MM.1S (cell line): Measurements from ENCODE around the gene CHPF.

Source experiments
- DNase-seq: peaks from one replicate; pipeline ENCODE4 v3.0.0-alpha.2; 2015
- H2AFZ ChIP-seq: fragments of 300-600 bp; sonication (generic); 2 replicates; pipeline ENCODE4 v1.6.0; 2016; ENCODE audit warnings: antibody characterized with exemption, low read length
- H3F3A ChIP-seq: fragments of 300-600 bp; sonication (generic); 2 replicates; pipeline ENCODE4 v1.6.1; 2016; ENCODE audit warnings: mild to moderate bottlenecking, antibody characterized with exemption, low read length, moderate library complexity, mixed read lengths; ENCODE audit not compliant: insufficient read depth
- H3K27ac ChIP-seq: fragments of 300-600 bp; sonication (generic); 2 replicates; pipeline ENCODE4 v1.5.1; 2016; ENCODE audit warnings: mild to moderate bottlenecking, low read length
- H3K27me3 ChIP-seq: fragments of 300-600 bp; sonication (generic); replicated peaks from 2 replicates; pipeline ENCODE4 v1.6.0; 2016; ENCODE audit warnings: low read length; ENCODE audit not compliant: insufficient read depth
- H3K36me3 ChIP-seq: fragments of 300-600 bp; sonication (generic); replicated peaks from 2 replicates; pipeline ENCODE4 v1.6.1; 2016; ENCODE audit warnings: mild to moderate bottlenecking, low read length, mixed read lengths; ENCODE audit not compliant: insufficient read depth
- H3K4me1 ChIP-seq: fragments of 300-600 bp; sonication (generic); 2 replicates; pipeline ENCODE4 v1.6.1; 2016; ENCODE audit warnings: low read length, mixed read lengths
- H3K4me2 ChIP-seq: fragments of 300-600 bp; sonication (generic); 2 replicates; pipeline ENCODE4 v1.6.0; 2016; ENCODE audit warnings: low read depth, low read length
- H3K4me3 ChIP-seq: fragments of 300-600 bp; sonication (generic); 2 replicates; pipeline ENCODE4 v1.5.1; 2016; ENCODE audit warnings: low read length, mixed read lengths
- H3K79me2 ChIP-seq: fragments of 300-600 bp; sonication (generic); 2 replicates; pipeline ENCODE4 v1.6.1; 2016; ENCODE audit warnings: mixed run types, low read length, mixed read lengths
- H3K9ac ChIP-seq: fragments of 300-600 bp; sonication (generic); 2 replicates; pipeline ENCODE4 v1.6.1; 2016; ENCODE audit warnings: low read length, mixed read lengths
- H3K9me2 ChIP-seq: fragments of 300-600 bp; sonication (generic); replicated peaks from 2 replicates; pipeline ENCODE4 v1.6.1; 2016; ENCODE audit warnings: mild to moderate bottlenecking, low read length, mixed read lengths; ENCODE audit not compliant: insufficient read depth
- H3K9me3 ChIP-seq: fragments of 300-600 bp; sonication (generic); replicated peaks from 2 replicates; pipeline ENCODE4 v1.6.1; 2016; ENCODE audit warnings: mild to moderate bottlenecking, low read length, mixed read lengths; ENCODE audit not compliant: insufficient read depth
- H4K20me1 ChIP-seq: fragments of 300-600 bp; sonication (generic); 2 replicates; pipeline ENCODE4 v1.6.1; 2016; ENCODE audit warnings: mild to moderate bottlenecking, low read length, moderate library complexity, mixed read lengths; ENCODE audit not compliant: insufficient read depth
- EZH2 ChIP-seq: fragments of 300-600 bp; sonication (generic); optimal IDR thresholded peaks from 2 replicates; pipeline ENCODE3; 2017; ENCODE audit warnings: low read depth, mild to moderate bottlenecking, antibody characterized with exemption, low read length, mixed read lengths
- EZH2phosphoT487 ChIP-seq: fragments of 300-600 bp; sonication (generic); IDR thresholded peaks from 2 replicates; pipeline ENCODE4 v1.6.1; 2018; ENCODE audit warnings: antibody characterized with exemption, low read length
- TF ChIP-seq, protein P1 (sequence below): fragments of 300-600 bp; sonication (generic); IDR thresholded peaks from 2 replicates; pipeline ENCODE4 v1.5.1; 2016; ENCODE audit warnings: antibody characterized with exemption, low read length, mixed read lengths

Gene CHPF

DNA sequence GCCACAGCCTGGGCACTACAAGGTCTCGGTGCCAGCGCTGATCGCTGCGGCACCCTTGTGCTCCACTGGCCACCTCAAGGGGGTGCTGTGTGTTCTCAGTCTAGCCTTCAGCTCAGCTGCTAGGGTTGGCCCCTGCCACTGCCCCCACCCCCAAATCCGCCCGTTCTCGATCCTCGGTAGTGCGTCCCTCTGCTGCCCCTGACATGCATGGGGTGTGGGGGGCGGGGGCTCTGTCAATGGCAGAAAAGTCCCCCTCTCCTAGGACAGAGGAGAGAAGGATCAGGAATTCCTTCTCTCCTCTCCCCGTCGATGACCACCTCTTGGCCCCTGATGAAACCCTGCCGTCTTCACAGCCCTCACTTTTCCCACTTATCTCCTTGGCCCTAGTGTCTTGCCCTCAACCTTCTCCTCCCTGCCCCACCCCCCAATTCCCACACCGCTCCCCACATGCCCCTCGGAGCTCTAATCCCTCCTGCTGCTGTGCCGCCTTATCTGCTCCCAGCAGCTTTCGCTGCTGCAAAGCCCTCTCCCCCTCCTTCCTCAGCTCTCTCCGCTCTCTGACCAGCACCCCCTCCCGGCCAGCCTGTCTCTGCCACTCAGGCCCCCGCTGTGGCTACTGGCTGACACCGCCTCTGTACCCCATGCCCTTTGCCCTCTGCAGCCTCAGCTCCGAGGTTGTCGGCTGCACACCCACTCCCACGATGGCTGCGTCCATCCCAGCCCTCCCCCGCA is 33.7 kb downstream of the CHPF start:
- Histone ChIP-seq H3K9me3 (no peaks in the 10 kb centered on the region), H3K4me3 (no peak overlapping the region), H2AFZ (no peak overlapping the region), H3K36me3 (no peaks in the 10 kb centered on the region), H3K9me2 (no peaks in the 10 kb centered on the region), H4K20me1 (no peaks in the 10 kb centered on the region), H3K27me3 (peaks cover 54% of the 10 kb centered on the region), H3F3A (no peaks in the 10 kb centered on the region), H3K4me2 (peak overlapping the region; percentile 34; the same call in 1 of the 2 replicates), H3K9ac (no peak overlapping the region), H3K27ac (no peak overlapping the region), H3K79me2 (no peaks in the 10 kb centered on the region), H3K4me1 (no peaks in the 10 kb centered on the region)
- TF ChIP-seq EZH2phosphoT487 (no peak), EZH2 (no peak)
- TF ChIP-seq, protein P1, sequence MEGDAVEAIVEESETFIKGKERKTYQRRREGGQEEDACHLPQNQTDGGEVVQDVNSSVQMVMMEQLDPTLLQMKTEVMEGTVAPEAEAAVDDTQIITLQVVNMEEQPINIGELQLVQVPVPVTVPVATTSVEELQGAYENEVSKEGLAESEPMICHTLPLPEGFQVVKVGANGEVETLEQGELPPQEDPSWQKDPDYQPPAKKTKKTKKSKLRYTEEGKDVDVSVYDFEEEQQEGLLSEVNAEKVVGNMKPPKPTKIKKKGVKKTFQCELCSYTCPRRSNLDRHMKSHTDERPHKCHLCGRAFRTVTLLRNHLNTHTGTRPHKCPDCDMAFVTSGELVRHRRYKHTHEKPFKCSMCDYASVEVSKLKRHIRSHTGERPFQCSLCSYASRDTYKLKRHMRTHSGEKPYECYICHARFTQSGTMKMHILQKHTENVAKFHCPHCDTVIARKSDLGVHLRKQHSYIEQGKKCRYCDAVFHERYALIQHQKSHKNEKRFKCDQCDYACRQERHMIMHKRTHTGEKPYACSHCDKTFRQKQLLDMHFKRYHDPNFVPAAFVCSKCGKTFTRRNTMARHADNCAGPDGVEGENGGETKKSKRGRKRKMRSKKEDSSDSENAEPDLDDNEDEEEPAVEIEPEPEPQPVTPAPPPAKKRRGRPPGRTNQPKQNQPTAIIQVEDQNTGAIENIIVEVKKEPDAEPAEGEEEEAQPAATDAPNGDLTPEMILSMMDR: peak; percentile 57
- DNase-seq: no peak

DNA sequence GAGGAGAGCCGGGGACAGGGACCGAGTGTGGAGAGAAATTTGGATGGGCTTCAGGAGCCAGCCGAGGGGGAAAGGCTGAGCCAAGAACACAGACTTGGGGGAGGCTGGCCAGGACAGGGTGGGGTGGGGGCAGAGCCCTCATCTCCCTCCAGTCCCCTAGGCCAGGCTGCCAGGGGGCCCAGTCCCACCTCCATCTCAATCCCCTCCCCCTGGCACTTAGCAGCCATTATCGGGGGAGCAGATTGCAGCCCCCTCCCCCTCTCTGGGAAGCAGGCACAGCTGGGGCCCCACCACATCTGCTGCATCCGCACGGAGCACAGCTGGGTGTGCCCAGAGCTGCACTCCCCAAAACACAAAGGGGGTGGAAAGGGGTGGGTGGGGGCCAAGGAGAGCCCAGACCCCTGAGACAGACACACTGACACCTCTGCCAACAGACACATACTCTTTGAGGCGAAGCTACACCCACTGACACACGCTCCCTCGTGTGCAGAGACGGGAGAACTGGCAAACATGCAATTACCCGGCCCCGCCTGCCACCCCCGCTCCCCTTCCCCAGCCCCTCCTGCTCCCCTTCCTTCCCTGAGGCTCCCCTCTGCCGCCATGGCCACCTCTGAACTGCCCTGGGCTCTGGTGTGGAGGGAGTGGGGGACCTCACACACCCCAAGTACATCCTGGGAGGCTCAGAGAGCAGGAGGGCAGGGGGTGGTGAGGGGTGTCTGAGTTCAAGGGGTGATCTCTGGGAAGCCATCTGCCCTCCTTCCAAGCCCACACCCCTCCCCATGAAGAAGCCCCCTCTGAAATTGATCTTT is 34.4 kb downstream of the CHPF start:
- Histone ChIP-seq H3K27me3 (peaks cover 47% of the 10 kb centered on the region), H3K4me2 (no peak overlapping the region; the same call in 1 of the 2 replicates), H3K4me3 (no peak overlapping the region), H3K36me3 (no peaks in the 10 kb centered on the region), H3K9ac (no peak overlapping the region), H2AFZ (no peak overlapping the region), H3K79me2 (no peaks in the 10 kb centered on the region), H3K9me2 (no peaks in the 10 kb centered on the region), H3K9me3 (no peaks in the 10 kb centered on the region), H3F3A (no peaks in the 10 kb centered on the region), H3K4me1 (no peaks in the 10 kb centered on the region), H3K27ac (no peak overlapping the region), H4K20me1 (no peaks in the 10 kb centered on the region)
- no peak for DNase-seq
- TF ChIP-seq EZH2phosphoT487: no peak
- TF ChIP-seq, protein P1: no peak
- no peak for TF ChIP-seq EZH2

DNA sequence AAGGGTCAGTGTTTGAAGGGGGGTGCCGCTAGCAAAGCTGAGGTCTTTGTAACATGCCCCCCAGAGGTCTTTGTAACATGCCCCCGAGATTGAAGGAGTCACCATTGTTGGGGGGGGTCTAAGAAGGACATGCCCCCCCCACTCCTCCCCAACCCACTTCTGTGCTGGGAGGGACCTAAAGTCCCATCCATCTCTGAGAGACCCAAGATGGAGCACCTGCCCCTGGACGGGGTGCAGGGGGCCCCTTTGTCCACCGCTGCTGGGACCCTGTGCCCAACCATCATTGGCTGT is 35.2 kb downstream of the CHPF start:
- no peaks in the 10 kb centered on the region for H4K20me1 ChIP-seq
- H3K27me3 ChIP-seq: peaks cover 39% of the 10 kb centered on the region
- H2AFZ ChIP-seq: no peak overlapping the region
- TF ChIP-seq, protein P1: no peak
- TF ChIP-seq EZH2phosphoT487 (no peak), EZH2 (no peak)
- DNase-seq: no peak
- no peaks in the 10 kb centered on the region for H3F3A ChIP-seq
- H3K4me3 ChIP-seq: no peak overlapping the region
- no peak overlapping the region for H3K9ac ChIP-seq
- no peak overlapping the region for H3K27ac ChIP-seq
- H3K4me1 ChIP-seq: no peaks in the 10 kb centered on the region
- no peaks in the 10 kb centered on the region for H3K36me3 ChIP-seq
- H3K9me2 ChIP-seq: no peaks in the 10 kb centered on the region
- H3K9me3 ChIP-seq: no peaks in the 10 kb centered on the region
- H3K4me2 ChIP-seq: no peak overlapping the region
- H3K79me2 ChIP-seq: no peaks in the 10 kb centered on the region
